ENCODE measurements around the gene RBBP4. TPM values are rescaled to one million over a fixed set of nuclear protein-coding genes. Genes with fewer than 3 reads are reported as not detected.

Gene RBBP4
- total and polyA plus RNA-seq, 3 experiments from 2014 or later, result 241 to 301 (median 289) TPM

DNA sequence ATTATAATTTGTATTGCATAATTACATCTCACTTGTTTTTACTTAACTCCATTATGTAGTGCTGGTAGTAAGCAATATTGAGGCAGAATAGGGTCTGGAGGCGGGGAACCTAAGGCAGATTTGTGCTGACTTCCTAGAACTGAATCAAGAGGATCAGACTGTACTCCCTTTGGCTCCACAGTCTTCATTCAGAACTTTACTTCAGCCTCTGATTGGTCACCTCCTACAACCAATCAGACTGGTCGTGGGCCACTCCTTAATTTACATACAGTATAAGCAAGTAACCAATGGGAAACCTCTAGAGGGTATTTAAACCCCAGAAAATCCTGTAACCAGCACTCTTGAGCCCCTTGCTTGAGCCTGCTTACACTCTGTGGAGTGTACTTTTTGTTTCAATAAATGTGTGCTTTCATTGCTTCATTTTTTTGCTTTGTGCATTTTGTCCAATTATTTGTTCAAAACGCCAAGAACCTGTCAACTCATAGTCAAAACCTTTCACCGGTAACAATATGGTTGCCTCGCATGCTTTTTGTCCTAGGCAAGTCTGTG, 32.3 kb upstream of the RBBP4 start:
- Mint-ChIP-seq H3K4me1 (peaks cover 11 to 21% (median 17%) of the 10 kb centered on the region in 3 donors), H3K9me3 (no peaks in the 10 kb centered on the region)
- CTCF ChIA-PET, result no interaction called here

DNA sequence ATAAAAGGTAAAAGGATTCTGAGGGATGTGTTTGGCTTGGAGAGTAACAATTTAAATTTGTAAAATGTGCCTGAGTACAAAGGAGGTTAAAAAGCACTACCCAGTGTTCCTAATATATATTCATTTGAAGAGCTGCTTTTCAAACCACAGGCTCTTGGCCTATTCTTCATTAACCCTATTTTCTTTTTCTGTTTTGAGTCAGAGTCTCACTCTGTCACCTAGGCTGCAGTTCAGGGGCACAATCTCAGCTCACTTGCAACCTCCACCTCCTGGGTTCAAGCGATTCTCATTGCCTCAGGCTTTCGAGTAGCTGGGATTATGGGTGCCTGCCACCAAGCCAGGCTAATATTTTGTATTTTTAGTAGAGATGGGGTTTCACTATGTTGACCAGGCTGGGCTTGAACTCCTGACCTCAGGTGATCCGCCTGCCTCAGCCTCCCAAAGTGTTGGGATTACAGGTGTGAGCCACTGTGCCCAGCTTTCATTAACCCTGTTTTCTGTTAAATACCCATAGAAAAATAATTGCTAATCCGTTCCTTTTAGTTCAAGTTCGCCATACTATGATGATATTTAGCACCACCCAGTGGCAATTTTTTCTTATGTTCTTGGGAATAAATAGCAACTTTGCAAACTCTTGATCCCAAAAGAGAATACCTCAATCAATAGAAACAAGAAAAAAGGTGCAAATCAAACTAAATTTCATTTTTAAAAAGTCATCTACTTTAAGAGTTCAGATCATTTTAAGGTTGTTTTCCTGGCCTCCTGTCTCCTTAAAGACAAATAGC, 31.1 kb upstream of the RBBP4 start:
- no peak overlapping the region for H3K4me3 Mint-ChIP-seq
- H3K27ac Mint-ChIP-seq, result peak overlapping the region in 2 of 8 donors; percentile 3 to 25
- H3K9me3 Mint-ChIP-seq, result no peaks in the 10 kb centered on the region
- H3K27ac ChIP-seq (ENCODE audit: low read depth, low read length), result no peak overlapping the region
- no peak overlapping the region for H3K4me3 ChIP-seq (ENCODE audit: low read length)
- H3K4me1 ChIP-seq (ENCODE audit: insufficient read depth, low read length), result peaks cover 16% of the 10 kb centered on the region
- ChIA-PET POLR2A (no interaction called here), CTCF (interaction anchor here (1.4 kb wide), 1 partner anchor 11 kb away, joined by 4 read pairs; no protein-coding TSS in a partner anchor)
- no peaks in the 10 kb centered on the region for H3K27me3 Mint-ChIP-seq
- H3K36me3 ChIP-seq (ENCODE audit: insufficient read depth, low read length), result no peaks in the 10 kb centered on the region
- peaks cover 0 to 44% (median 18%) of the 10 kb centered on the region in 3 donors for H3K36me3 Mint-ChIP-seq
- no peaks in the 10 kb centered on the region for H3K9me3 ChIP-seq (ENCODE audit: low read length)
- DNase-seq, result no peak
- peaks cover 18 to 28% (median 23%) of the 10 kb centered on the region in 3 donors for H3K4me1 Mint-ChIP-seq
- H3K27me3 ChIP-seq (ENCODE audit: insufficient read depth, low read length, poor library complexity, severe bottlenecking), result no peaks in the 10 kb centered on the region

More for the DNA sequence above, 32.3 kb upstream of the RBBP4 start:
- no peaks in the 10 kb centered on the region for H3K36me3 ChIP-seq (ENCODE audit: insufficient read depth, low read length)
- POLR2A ChIA-PET, result no interaction called here
- DNase-seq, result no peak
- no peaks in the 10 kb centered on the region for H3K27me3 ChIP-seq (ENCODE audit: insufficient read depth, low read length, poor library complexity, severe bottlenecking)
- Mint-ChIP-seq H3K27ac (no peak overlapping the region), H3K4me3 (no peak overlapping the region), H3K27me3 (no peaks in the 10 kb centered on the region), H3K36me3 (peaks cover 0 to 40% (median 15%) of the 10 kb centered on the region in 3 donors)
- H3K9me3 ChIP-seq (ENCODE audit: low read length), result no peaks in the 10 kb centered on the region
- H3K4me1 ChIP-seq (ENCODE audit: insufficient read depth, low read length), result peaks cover 10% of the 10 kb centered on the region
- H3K4me3 ChIP-seq (ENCODE audit: low read length), result no peak overlapping the region
- H3K27ac ChIP-seq (ENCODE audit: low read depth, low read length), result no peak overlapping the region

DNA sequence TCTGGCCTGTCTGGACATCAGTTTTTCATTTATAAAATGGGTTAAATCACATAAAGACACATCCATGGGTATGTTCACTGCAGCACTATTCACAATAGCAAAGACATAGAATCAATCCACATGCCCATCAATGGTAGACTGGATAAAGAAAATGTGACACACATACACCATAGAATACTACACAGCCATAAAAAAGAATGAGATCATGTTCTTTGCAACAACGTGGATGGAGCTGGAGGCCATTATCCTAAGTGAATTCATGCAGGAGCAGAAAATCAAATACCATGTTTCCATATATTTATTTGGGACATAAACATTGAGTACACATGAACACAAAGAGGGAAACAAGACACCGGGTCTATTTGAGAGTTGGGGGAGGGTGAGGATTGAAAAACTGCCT, 28.8 kb upstream of the RBBP4 start:
- H3K4me1 ChIP-seq (ENCODE audit: insufficient read depth, low read length), result peaks cover 16% of the 10 kb centered on the region
- H3K4me3 ChIP-seq (ENCODE audit: low read length), result no peak overlapping the region
- no peaks in the 10 kb centered on the region for H3K27me3 ChIP-seq (ENCODE audit: insufficient read depth, low read length, poor library complexity, severe bottlenecking)
- peak overlapping the region in 1 of 8 donors; percentile 78 for H3K27ac Mint-ChIP-seq
- POLR2A ChIA-PET, result no interaction called here
- peaks cover 22 to 33% (median 27%) of the 10 kb centered on the region in 3 donors for H3K4me1 Mint-ChIP-seq
- DNase-seq, result no peak
- H3K36me3 Mint-ChIP-seq, result peaks cover 0 to 53% (median 20%) of the 10 kb centered on the region in 3 donors
- no peaks in the 10 kb centered on the region for H3K9me3 ChIP-seq (ENCODE audit: low read length)
- H3K9me3 Mint-ChIP-seq, result no peaks in the 10 kb centered on the region
- CTCF ChIA-PET, result no interaction called here
- H3K27me3 Mint-ChIP-seq, result no peaks in the 10 kb centered on the region
- H3K4me3 Mint-ChIP-seq, result no peak overlapping the region
- peaks cover 4% of the 10 kb centered on the region for H3K36me3 ChIP-seq (ENCODE audit: insufficient read depth, low read length)
- no peak overlapping the region for H3K27ac ChIP-seq (ENCODE audit: low read depth, low read length)

DNA sequence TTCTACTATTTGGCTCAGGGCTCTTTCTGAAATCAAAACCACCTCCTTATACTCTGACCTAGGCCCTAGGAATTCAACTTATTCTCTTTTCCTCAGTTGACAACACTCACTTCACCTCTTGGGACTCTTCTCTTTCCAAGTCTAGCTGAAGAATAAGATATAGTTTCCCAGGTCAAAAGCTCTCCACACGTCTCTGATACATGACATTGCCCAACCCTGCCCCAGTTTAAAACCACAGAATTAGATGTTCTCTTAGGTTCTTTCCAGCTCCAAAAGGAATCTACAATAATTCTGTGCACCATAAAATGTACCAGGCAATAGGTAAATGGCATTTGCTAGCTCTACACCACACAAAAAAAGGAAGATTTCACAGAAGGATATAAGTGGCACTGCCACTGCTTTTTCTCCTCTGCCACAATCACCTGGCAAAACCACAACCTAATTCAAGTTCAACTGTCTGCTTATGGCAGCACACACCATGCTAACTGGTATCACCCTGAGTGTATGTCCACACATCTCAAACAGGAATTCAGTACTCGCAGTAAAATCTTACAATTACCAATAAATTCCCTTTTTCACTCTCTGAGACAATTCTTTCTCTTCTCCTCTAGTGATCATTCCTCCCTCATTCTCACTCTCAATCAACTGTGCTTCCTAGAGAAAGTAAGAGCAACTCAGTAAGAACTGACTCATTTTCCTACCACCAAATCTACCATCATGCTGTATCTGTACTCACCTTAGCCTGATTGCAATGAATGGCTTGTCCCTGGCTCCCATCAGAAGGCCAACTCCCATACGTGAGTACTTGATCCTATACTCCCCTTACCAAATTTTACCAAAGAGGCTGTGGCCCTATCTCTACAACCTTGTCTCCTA, 28.0 kb upstream of the RBBP4 start:
- DNase-seq, result no peak
- H3K27ac ChIP-seq (ENCODE audit: low read depth, low read length), result no peak overlapping the region
- peak overlapping the region; percentile 8 to 82 (median 30) for H3K27ac Mint-ChIP-seq
- H3K36me3 ChIP-seq (ENCODE audit: insufficient read depth, low read length), result peaks cover 5% of the 10 kb centered on the region
- ChIA-PET CTCF (no interaction called here), POLR2A (no interaction called here)
- no peaks in the 10 kb centered on the region for H3K27me3 Mint-ChIP-seq
- peaks cover 0 to 58% (median 25%) of the 10 kb centered on the region in 3 donors for H3K36me3 Mint-ChIP-seq
- H3K4me3 ChIP-seq (ENCODE audit: low read length), result no peak overlapping the region
- peaks cover 16% of the 10 kb centered on the region for H3K4me1 ChIP-seq (ENCODE audit: insufficient read depth, low read length)
- no peaks in the 10 kb centered on the region for H3K9me3 Mint-ChIP-seq
- H3K4me3 Mint-ChIP-seq, result peak overlapping the region in 1 of 7 donors; percentile 2
- H3K4me1 Mint-ChIP-seq, result peaks cover 31 to 41% (median 33%) of the 10 kb centered on the region in 3 donors
- no peaks in the 10 kb centered on the region for H3K27me3 ChIP-seq (ENCODE audit: insufficient read depth, low read length, poor library complexity, severe bottlenecking)
- H3K9me3 ChIP-seq (ENCODE audit: low read length), result no peaks in the 10 kb centered on the region

DNA sequence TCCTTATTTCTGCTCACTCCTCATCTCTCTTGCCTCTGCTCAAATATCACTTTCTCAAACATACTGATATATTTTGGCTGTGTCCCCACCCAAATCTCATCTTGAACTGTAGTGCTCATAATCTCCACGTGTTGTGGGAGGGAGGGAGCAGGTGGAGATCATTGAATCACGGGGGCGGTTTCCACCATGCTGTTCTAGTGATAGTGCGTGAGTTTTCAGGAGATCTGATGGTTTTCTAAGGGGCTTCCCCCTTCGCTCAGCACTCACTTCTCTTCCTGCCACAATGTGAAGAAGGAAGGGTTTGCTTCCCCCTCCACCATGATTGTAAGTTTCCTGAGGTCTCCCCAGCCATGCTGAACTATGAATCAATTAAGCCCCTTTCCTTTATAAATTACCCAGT, 27.2 kb upstream of the RBBP4 start:
- ChIA-PET CTCF (no interaction called here), POLR2A (no interaction called here)
- H3K4me1 ChIP-seq (ENCODE audit: insufficient read depth, low read length), result peaks cover 16% of the 10 kb centered on the region
- no peaks in the 10 kb centered on the region for H3K27me3 ChIP-seq (ENCODE audit: insufficient read depth, low read length, poor library complexity, severe bottlenecking)
- H3K27ac ChIP-seq (ENCODE audit: low read depth, low read length), result no peak overlapping the region
- H3K36me3 Mint-ChIP-seq, result peaks cover 0 to 55% (median 25%) of the 10 kb centered on the region in 3 donors
- no peak overlapping the region for H3K4me3 ChIP-seq (ENCODE audit: low read length)
- H3K9me3 Mint-ChIP-seq, result no peaks in the 10 kb centered on the region
- H3K9me3 ChIP-seq (ENCODE audit: low read length), result no peaks in the 10 kb centered on the region
- DNase-seq, result peak in 1 of 5 donors; percentile 12
- H3K27ac Mint-ChIP-seq, result peak overlapping the region; percentile 8 to 82 (median 30)
- peaks cover 31 to 41% (median 33%) of the 10 kb centered on the region in 3 donors for H3K4me1 Mint-ChIP-seq
- H3K27me3 Mint-ChIP-seq, result no peaks in the 10 kb centered on the region
- H3K4me3 Mint-ChIP-seq, result peak overlapping the region in 3 of 7 donors; percentile 2 to 70 (median 30)
- peaks cover 5% of the 10 kb centered on the region for H3K36me3 ChIP-seq (ENCODE audit: insufficient read depth, low read length)

DNA sequence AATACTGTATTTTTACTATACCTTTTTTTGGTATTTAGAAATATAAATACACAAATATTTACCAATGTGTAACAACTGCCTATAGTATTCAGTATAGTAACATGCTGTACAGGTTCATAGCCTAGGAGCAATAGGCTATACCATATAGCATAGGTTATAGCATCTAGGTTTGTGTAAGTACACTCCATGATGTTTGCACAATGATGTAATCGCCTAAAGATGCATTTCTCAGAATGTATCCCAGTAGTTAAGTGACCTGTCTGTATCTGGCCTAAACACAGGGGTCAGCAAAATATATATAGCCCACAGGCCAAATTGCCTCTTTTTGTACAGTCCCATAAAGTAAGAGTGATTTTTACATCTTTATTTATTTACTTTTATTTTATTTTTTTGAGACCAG, 24.8 kb upstream of the RBBP4 start:
- H3K4me1 Mint-ChIP-seq, result peaks cover 31 to 41% (median 36%) of the 10 kb centered on the region in 3 donors
- H3K4me1 ChIP-seq (ENCODE audit: insufficient read depth, low read length), result peaks cover 16% of the 10 kb centered on the region
- ChIA-PET POLR2A (no interaction called here), CTCF (no interaction called here)
- H3K27me3 ChIP-seq (ENCODE audit: insufficient read depth, low read length, poor library complexity, severe bottlenecking), result no peaks in the 10 kb centered on the region
- peaks cover 5% of the 10 kb centered on the region for H3K36me3 ChIP-seq (ENCODE audit: insufficient read depth, low read length)
- peaks cover 0 to 52% (median 27%) of the 10 kb centered on the region in 3 donors for H3K36me3 Mint-ChIP-seq
- no peak overlapping the region for H3K4me3 ChIP-seq (ENCODE audit: low read length)
- no peak overlapping the region for H3K27ac ChIP-seq (ENCODE audit: low read depth, low read length)
- no peaks in the 10 kb centered on the region for H3K9me3 Mint-ChIP-seq
- no peaks in the 10 kb centered on the region for H3K9me3 ChIP-seq (ENCODE audit: low read length)
- no peak overlapping the region for H3K27ac Mint-ChIP-seq
- H3K4me3 Mint-ChIP-seq, result no peak overlapping the region
- no peaks in the 10 kb centered on the region for H3K27me3 Mint-ChIP-seq
- no peak for DNase-seq

DNA sequence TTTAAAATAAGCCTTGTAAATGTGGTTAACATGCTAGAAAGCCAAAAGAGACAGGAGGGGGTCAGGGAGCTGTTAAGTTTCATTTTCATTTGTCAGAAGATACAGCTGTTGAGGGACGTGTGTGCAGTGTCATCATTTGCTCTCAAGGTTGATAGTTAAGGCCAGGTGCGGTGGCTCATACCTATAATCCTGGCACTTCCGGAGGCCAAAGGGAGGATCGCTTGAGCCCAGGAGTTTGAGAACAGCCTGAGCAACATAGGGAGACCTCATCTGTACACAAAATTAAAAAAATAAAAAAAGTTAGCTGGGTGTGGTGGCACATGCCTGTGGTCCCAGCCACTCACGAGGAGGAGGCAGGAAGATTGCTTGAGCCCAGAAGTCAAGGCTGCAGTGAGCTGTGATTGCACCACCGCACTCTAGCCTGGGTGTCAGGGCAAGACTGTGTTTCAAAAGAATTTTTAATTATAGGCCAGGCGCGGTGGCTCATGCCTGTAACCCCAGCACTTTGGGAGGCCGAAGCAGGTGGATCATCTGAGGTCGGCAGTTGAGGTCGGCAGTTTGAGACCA, 23.3 kb upstream of the RBBP4 start:
- Histone ChIP-seq H3K27me3 (ENCODE audit: insufficient read depth, low read length, poor library complexity, severe bottlenecking) (no peaks in the 10 kb centered on the region), H3K27ac (ENCODE audit: low read depth, low read length) (peak overlapping the region; percentile 51), H3K36me3 (ENCODE audit: insufficient read depth, low read length) (peaks cover 6% of the 10 kb centered on the region), H3K4me3 (ENCODE audit: low read length) (no peak overlapping the region), H3K4me1 (ENCODE audit: insufficient read depth, low read length) (peaks cover 16% of the 10 kb centered on the region), H3K9me3 (ENCODE audit: low read length) (no peaks in the 10 kb centered on the region)
- no peaks in the 10 kb centered on the region for H3K27me3 Mint-ChIP-seq
- peak overlapping the region; percentile 25 to 85 (median 77) for H3K4me3 Mint-ChIP-seq
- peak overlapping the region; percentile 79 to 97 (median 92) for H3K27ac Mint-ChIP-seq
- ChIA-PET POLR2A (no interaction called here), CTCF (interaction anchor here (0.5 to 1.4 kb wide), 2 partner anchors 26 to 85 kb away, joined by 3 to 4 read pairs; no protein-coding TSS in a partner anchor)
- peaks cover 0 to 51% (median 20%) of the 10 kb centered on the region in 3 donors for H3K36me3 Mint-ChIP-seq
- no peaks in the 10 kb centered on the region for H3K9me3 Mint-ChIP-seq
- peaks cover 30 to 33% (median 31%) of the 10 kb centered on the region in 3 donors for H3K4me1 Mint-ChIP-seq
- peak in 2 of 5 donors; percentile 23 to 40 for DNase-seq

All from CD8-positive, alpha-beta memory T cell (primary cell).